ENCODE data around the gene GTF3C5.

Gene GTF3C5

DNA sequence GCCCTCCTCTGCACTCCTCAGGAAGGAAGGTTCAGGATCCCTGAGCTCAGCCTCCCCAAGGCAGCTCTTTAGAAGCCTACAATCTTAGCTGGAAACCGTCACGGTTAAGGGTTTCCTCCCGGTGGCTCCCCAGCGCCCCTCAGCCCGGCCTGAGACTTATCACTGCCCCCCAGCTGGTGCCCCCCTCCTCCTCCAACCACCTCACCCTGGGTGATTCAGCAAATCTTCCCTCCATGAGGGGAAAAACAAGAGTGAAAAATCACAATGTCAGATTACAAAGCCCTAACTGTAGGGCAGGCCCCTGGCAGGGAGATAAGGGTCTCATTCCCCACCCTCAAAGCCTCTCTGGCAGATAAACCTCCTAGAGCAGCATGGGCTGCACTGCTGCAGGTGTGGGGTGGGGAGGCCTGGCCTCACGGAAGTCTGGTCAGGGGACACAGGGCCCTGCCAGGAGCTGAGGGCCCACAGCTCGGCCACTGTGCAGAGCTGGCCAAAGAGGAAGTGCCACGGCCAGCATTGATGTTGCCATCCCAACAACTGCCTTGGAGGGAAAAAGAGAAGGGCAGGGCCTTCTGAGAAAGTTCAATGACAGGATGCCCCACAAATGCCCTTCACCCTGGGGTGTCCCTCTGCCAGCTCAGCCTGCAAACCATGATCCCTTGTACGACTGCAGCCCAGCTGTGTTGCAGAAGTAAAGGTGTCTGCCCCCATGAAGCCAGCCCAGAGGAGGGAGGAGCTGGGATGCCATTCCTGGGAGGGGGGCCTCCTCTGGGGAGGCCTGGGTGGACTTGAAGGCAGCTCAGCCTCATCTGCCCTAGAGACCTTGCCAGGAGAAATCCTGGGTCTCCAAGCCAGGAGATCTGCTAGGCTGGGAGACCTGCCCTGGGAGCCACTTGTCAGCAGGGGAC is 26.5 kb upstream of the GTF3C5 start:
- TF ChIP-seq, protein P1, sequence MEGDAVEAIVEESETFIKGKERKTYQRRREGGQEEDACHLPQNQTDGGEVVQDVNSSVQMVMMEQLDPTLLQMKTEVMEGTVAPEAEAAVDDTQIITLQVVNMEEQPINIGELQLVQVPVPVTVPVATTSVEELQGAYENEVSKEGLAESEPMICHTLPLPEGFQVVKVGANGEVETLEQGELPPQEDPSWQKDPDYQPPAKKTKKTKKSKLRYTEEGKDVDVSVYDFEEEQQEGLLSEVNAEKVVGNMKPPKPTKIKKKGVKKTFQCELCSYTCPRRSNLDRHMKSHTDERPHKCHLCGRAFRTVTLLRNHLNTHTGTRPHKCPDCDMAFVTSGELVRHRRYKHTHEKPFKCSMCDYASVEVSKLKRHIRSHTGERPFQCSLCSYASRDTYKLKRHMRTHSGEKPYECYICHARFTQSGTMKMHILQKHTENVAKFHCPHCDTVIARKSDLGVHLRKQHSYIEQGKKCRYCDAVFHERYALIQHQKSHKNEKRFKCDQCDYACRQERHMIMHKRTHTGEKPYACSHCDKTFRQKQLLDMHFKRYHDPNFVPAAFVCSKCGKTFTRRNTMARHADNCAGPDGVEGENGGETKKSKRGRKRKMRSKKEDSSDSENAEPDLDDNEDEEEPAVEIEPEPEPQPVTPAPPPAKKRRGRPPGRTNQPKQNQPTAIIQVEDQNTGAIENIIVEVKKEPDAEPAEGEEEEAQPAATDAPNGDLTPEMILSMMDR (conservative IDR thresholded peaks at IDR 0.05; ENCODE audit: control insufficient read depth, insufficient read depth, low read depth, low read length), result no peak

DNA sequence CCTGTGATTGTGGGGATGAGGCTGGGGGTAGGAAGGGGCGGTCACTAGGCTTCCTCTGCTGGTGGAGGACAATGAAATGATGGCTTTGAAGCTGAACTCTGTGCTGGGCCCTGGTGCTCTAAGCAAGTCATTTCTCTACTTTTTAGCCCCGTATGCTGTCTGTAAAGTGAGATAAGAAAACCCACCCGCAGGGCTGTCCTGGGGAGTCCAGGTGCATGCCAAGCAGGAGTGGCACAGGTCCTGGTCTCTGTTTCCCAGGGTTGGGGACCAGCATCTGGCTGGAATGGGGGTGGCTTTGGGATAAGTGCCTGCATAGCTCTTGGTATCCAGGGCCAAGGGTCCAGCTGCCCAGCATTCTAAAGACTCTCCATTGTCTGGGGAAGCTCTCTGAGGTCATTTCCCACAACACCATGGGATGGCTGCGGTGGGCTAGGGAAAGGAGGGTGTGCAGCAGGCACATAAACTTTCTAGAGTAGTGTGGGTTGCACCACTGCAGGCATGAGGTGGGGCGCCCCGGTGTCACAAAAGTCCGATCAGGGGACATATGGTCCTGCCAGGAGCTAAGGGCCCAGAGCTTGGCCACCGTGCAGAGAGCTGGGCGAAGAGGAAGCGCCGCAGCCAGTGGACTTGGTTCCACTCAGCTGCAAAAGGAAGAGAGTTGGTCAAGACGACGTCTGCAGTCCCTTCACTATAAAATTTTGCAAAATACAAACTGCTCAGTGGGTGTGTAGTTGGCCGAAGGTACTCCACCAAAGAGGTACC is 25.6 kb upstream of the GTF3C5 start:
- TF ChIP-seq, protein P1 (conservative IDR thresholded peaks at IDR 0.05; ENCODE audit: control insufficient read depth, insufficient read depth, low read depth, low read length), result no peak
- DNase-seq (ENCODE audit: low read depth), result no peak
- H3K4me3 ChIP-seq (ENCODE audit: control insufficient read depth, low read depth, low read length), result no peak overlapping the region

More for the DNA sequence above, 26.5 kb upstream of the GTF3C5 start:
- no peak overlapping the region for H3K4me3 ChIP-seq (ENCODE audit: control insufficient read depth, low read depth, low read length)
- DNase-seq (ENCODE audit: low read depth), result no peak

DNA sequence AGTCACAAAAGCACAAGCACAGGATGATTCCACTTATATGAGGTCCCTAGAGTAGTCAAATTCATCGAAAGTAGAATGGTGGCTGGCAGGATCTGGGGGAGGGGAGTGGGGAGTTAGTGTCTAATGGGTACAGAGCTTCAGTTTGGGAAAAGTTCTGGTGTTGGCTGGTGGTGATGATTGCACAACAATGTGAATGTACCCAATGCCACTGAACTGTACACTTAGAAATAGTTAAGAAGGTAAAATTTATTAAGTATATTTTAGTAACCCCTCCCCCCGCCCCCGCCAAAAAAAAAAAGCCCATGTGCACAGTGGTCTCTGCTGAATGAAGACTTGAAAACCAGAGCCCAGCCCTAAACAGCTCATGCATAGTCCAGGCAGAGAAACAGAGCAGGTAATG is 24.8 kb upstream of the GTF3C5 start:
- no peak for DNase-seq (ENCODE audit: low read depth)
- TF ChIP-seq, protein P1 (conservative IDR thresholded peaks at IDR 0.05; ENCODE audit: control insufficient read depth, insufficient read depth, low read depth, low read length), result no peak
- no peak overlapping the region for H3K4me3 ChIP-seq (ENCODE audit: control insufficient read depth, low read depth, low read length)

DNA sequence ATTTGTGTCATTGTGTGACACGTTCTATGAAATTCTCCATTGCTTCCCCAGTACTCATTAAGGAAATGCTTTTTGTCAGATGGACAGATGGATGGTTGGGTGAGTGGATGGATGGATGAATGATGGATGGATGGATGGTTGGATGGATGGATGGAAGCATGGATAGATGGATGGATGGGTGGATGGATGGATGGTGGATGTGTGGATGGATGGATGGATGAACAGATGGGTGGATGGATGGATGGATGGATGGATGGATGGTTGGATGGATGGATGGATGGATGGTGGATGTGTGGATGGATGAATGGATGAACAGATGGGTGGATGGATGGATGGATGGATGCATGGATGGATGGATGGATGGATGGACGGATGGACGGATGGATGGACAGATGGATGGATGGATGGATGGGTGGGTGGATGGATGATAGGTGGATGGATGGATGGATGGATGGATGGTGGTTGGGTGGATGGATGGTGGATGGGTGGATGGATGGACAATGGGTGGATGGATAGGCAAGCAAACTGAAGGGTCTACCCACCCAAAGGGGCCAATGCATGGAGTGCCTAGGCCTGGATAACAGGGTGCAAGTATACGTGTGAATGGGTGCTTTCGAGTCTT is 24.0 kb upstream of the GTF3C5 start:
- no peak for DNase-seq (ENCODE audit: low read depth)
- TF ChIP-seq, protein P1 (conservative IDR thresholded peaks at IDR 0.05; ENCODE audit: control insufficient read depth, insufficient read depth, low read depth, low read length), result no peak
- H3K4me3 ChIP-seq (ENCODE audit: control insufficient read depth, low read depth, low read length), result no peak overlapping the region

DNA sequence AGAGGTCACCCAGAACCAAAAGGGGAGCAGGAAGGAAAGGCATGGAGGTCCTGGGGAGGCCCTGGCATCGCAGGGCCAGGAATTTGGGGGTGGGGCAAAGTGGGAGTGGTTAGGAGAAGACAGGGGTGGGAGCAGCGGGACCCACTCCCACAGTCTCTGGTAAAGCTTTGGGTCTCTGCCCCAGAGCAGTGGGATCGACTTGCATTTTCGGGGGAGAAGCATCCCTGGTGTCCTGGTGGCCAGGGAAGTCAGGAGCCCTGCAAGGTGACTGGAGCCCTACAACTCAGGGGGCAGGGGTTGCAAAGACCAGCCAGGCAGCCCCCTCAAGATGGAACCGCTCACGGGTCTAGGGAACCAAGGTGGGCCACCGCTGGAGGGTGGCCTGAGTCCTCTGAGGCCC is 22.4 kb upstream of the GTF3C5 start:
- TF ChIP-seq, protein P1 (conservative IDR thresholded peaks at IDR 0.05; ENCODE audit: control insufficient read depth, insufficient read depth, low read depth, low read length), result no peak
- DNase-seq (ENCODE audit: low read depth), result no peak
- H3K4me3 ChIP-seq (ENCODE audit: control insufficient read depth, low read depth, low read length), result no peak overlapping the region

DNA sequence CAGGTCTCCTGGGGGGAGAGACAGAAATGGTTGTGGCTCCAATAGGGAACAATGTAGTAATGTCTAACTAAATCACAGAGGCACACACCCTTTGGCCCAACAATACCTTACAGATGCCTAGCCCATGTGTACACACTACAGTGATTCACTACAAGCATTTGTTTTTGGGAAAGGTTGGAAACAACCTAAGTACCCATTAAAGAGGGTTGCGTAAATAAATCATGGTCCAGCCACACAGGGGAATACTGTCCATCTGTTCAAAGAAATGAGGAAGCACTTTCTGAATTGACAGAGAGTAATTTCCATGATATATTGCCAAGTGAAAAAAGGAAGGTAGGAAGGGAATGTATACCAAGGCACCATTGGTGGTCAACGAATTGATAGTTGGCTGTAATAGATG is 22.0 kb upstream of the GTF3C5 start:
- no peak overlapping the region for H3K4me3 ChIP-seq (ENCODE audit: control insufficient read depth, low read depth, low read length)
- DNase-seq (ENCODE audit: low read depth), result no peak
- TF ChIP-seq, protein P1 (conservative IDR thresholded peaks at IDR 0.05; ENCODE audit: control insufficient read depth, insufficient read depth, low read depth, low read length), result no peak
